T-helper 2 cell treated with Interferon-gamma antibody and Interleukin-4, amounts not matched to agents 100 ng/mL and 5 ng/mL, for 36 hours (primary cell): Measurements from ENCODE around the gene INPP4B. TPM values are rescaled to one million over a fixed set of nuclear protein-coding genes. Genes with fewer than 3 reads are reported as not detected.

Source experiments
- intact Hi-C: fragments of 100-400 bp; cut with micrococcal nuclease; formaldehyde crosslinking; loops from one replicate; pipeline ENCODE4 v1.15.1; 2023
- total RNA-seq: library from RNA; stranded (reverse); gene quantifications from 2 replicates; pipeline ENCODE4 v1.2.3, GENCODE V29; 2022

Gene INPP4B
- total RNA-seq, 1 donor from 2014 or later, result 103 TPM

- intact Hi-C loops, result no loop called here
Measured at GRCh38 chr4:142326181-142326580, 519.9 kb downstream of the INPP4B start.

- intact Hi-C loops, result no loop called here
Measured at GRCh38 chr4:142324572-142324971, 521.5 kb downstream of the INPP4B start.

GRCh38 chr4:142322996-142323395 is 523.1 kb downstream of the INPP4B start:
- intact Hi-C loops, result no loop called here

GRCh38 chr4:142318280-142318679 is 527.8 kb downstream of the INPP4B start:
- intact Hi-C loops, result no loop called here

- intact Hi-C loops, result no loop called here
Measured at GRCh38 chr4:142316913-142317312, 529.2 kb downstream of the INPP4B start.

GRCh38 chr4:142316025-142316424 is 530.1 kb downstream of the INPP4B start:
- intact Hi-C loops, result no loop called here

- intact Hi-C loops, result no loop called here
Measured at GRCh38 chr4:142314686-142315085, 531.4 kb downstream of the INPP4B start.

- intact Hi-C loops, result no loop called here
Measured at GRCh38 chr4:142314247-142314646, 531.9 kb downstream of the INPP4B start.

- intact Hi-C loops, result no loop called here
Measured at GRCh38 chr4:142312391-142312790, 533.7 kb downstream of the INPP4B start.

- intact Hi-C loops, result no loop called here
Measured at GRCh38 chr4:142311916-142312315, 534.2 kb downstream of the INPP4B start.

GRCh38 chr4:142309772-142310171 is 536.3 kb downstream of the INPP4B start:
- intact Hi-C loops, result no loop called here

GRCh38 chr4:142307857-142308256 is 538.2 kb downstream of the INPP4B start:
- intact Hi-C loops, result no loop called here

- intact Hi-C loops, result no loop called here
Measured at GRCh38 chr4:142297313-142297712, 548.8 kb downstream of the INPP4B start.

- intact Hi-C loops, result no loop called here
Measured at GRCh38 chr4:142293536-142293935, 552.6 kb downstream of the INPP4B start.

- intact Hi-C loops, result no loop called here
Measured at GRCh38 chr4:142292231-142292630, 553.9 kb downstream of the INPP4B start.

GRCh38 chr4:142291299-142292050 is 554.6 kb downstream of the INPP4B start:
- intact Hi-C loops, result no loop called here

GRCh38 chr4:142287371-142287770 is 558.7 kb downstream of the INPP4B start:
- intact Hi-C loops, result no loop called here

- intact Hi-C loops, result no loop called here
Measured at GRCh38 chr4:142285222-142285583, 560.9 kb downstream of the INPP4B start.

GRCh38 chr4:142284402-142285221 is 561.5 kb downstream of the INPP4B start:
- intact Hi-C loops, result loop anchor here (5.0 kb wide), 1 partner anchor 123 kb away; no protein-coding TSS in a partner anchor

GRCh38 chr4:142282870-142283431 is 563.1 kb downstream of the INPP4B start:
- intact Hi-C loops, result loop anchor here (1.0 to 5.0 kb wide), 4 partner anchors 124 to 557 kb away; no protein-coding TSS in a partner anchor

- intact Hi-C loops, result loop anchor here (2.0 to 5.0 kb wide), 3 partner anchors 125 to 439 kb away; no protein-coding TSS in a partner anchor
Measured at GRCh38 chr4:142281999-142282398, 564.1 kb downstream of the INPP4B start.

- intact Hi-C loops, result no loop called here
Measured at GRCh38 chr4:142278663-142279062, 567.4 kb downstream of the INPP4B start.
